ENCODE measurements around the gene ZNF91.

ZNF91 gene

DNA sequence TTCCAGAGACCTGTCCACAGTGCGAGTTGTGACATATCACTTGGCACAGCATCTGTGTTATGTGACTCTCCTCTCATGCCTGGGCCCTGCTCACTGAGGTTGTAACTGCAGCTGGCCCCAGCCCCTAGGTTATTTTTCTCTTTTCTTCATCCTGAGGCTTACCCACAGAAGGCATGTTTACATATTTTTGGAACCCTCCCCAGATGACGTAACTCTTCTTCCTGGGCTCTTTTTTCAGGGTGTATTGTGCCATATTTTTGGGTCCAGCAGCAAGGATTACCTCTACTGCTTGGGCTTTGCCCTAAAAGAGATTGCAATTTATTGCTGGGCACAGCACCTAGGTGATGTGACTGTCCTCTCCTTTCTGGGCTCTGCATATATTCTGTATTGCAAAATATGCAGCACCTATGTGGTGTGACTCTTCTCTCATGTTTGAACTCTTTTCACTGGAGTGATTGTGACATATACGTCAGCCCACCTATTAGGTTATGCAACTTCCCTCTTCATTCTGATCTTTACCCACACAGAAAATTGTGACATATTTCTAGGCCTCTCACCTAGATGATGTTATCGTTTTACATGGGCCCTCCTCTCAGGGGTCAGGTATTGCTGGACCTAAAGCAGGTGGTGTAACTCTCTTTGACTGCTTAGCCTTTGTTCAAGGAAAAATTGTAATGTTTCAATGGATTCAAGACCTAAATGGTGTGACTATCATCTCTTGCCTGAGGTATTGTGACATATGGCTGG lies 80.6 kb downstream of the ZNF91 start:
- DNase-seq (ENCODE audit: low read depth): no peak
- TF ChIP-seq CTCF (IDR thresholded peaks at IDR 0.05; ENCODE audit: control insufficient read depth, insufficient read depth, low read depth, low read length, missing control alignments): no peak
- no peak overlapping the region for H3K4me3 ChIP-seq (ENCODE audit: control insufficient read depth, low read depth, low read length)

- TF ChIP-seq CTCF (IDR thresholded peaks at IDR 0.05; ENCODE audit: control insufficient read depth, insufficient read depth, low read depth, low read length, missing control alignments): no peak
- DNase-seq (ENCODE audit: low read depth): no peak
- no peak overlapping the region for H3K4me3 ChIP-seq (ENCODE audit: control insufficient read depth, low read depth, low read length)
Observed at GRCh38 chr19:23313196-23313595, 82.1 kb downstream of the ZNF91 start.

- TF ChIP-seq CTCF (IDR thresholded peaks at IDR 0.05; ENCODE audit: control insufficient read depth, insufficient read depth, low read depth, low read length, missing control alignments): no peak
- H3K4me3 ChIP-seq (ENCODE audit: control insufficient read depth, low read depth, low read length): no peak overlapping the region
- no peak for DNase-seq (ENCODE audit: low read depth)
Observed at GRCh38 chr19:23312515-23312914, 82.8 kb downstream of the ZNF91 start.

DNA sequence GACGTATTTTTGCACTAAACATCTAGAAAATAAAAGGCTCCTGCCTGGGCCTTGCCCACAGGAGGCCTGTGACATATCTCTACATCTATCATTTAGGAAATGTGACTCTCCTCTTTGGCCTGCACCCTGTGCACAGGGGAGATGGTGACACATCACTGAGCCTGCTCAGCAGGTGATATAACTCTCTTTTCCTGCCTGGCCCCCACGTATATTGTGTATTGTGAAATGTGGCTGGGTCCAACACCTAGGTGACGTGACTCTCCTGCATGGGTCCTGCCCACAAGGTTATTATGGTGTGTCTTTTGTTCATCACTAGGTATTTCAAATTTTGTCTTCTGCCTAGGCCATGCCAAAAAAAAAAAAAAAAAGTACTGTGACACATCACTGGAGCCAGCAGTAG lies 83.7 kb downstream of the ZNF91 start:
- H3K4me3 ChIP-seq (ENCODE audit: control insufficient read depth, low read depth, low read length): no peak overlapping the region
- TF ChIP-seq CTCF (IDR thresholded peaks at IDR 0.05; ENCODE audit: control insufficient read depth, insufficient read depth, low read depth, low read length, missing control alignments): no peak
- no peak for DNase-seq (ENCODE audit: low read depth)

- no peak overlapping the region for H3K4me3 ChIP-seq (ENCODE audit: control insufficient read depth, low read depth, low read length)
- no peak for TF ChIP-seq CTCF (IDR thresholded peaks at IDR 0.05; ENCODE audit: control insufficient read depth, insufficient read depth, low read depth, low read length, missing control alignments)
Observed at GRCh38 chr19:23310729-23311211, 84.5 kb downstream of the ZNF91 start.

DNA sequence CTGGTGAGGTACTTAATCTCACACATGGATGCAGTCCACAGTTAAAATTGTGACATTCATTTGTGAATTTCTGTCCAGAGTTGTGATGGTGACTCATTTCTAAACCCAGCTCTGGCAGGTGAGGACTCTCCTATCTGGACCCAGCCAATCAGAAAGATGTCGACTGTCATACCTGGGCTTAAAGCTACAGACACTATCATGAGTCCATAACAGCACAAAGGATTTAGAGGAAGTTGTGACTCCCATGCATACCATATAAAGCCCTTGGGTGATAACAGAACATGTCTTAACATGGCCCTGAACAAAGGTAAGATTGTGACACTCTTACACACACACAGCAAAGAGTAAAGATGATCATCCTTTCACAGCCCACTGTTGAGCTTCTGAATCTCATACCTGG lies 85.3 kb downstream of the ZNF91 start:
- no peak for TF ChIP-seq CTCF (IDR thresholded peaks at IDR 0.05; ENCODE audit: control insufficient read depth, insufficient read depth, low read depth, low read length, missing control alignments)
- no peak overlapping the region for H3K4me3 ChIP-seq (ENCODE audit: control insufficient read depth, low read depth, low read length)
- DNase-seq (ENCODE audit: low read depth): no peak

More at GRCh38 chr19:23310729-23311211, 84.5 kb downstream of the ZNF91 start:
- no peak for DNase-seq (ENCODE audit: low read depth)

Measured in AG09309 (cell line).